Loucy (cell line): ENCODE measurements around the gene CRLF3.
A peak's percentile ranks its signal among the peaks of the same experiment; 100 is the strongest.

ENCODE experiments used
- H2AFZ ChIP-seq: fragments of 200-600 bp; sonication (generic); 2 replicates; pipeline ENCODE4 v1.6.0; 2016; ENCODE audit warnings: antibody characterized with exemption, mild to moderate bottlenecking, low read length, moderate library complexity
- H3F3A ChIP-seq: fragments of 200-600 bp; 2 replicates; pipeline ENCODE4 v1.6.0; 2016; ENCODE audit warnings: antibody characterized with exemption, low read depth, mild to moderate bottlenecking
- H3K27me3 ChIP-seq: fragments of 200-600 bp; sonication (generic); 2 replicates; pipeline ENCODE4 v1.6.1; 2014; ENCODE audit warnings: low read length, mild to moderate bottlenecking; ENCODE audit not compliant: insufficient read depth, poor library complexity, severe bottlenecking
- H3K36me3 ChIP-seq: fragments of 200-600 bp; sonication (generic); 2 replicates; pipeline ENCODE4 v1.6.1; 2016; ENCODE audit warnings: low read length; ENCODE audit not compliant: insufficient read depth
- H3K4me1 ChIP-seq: fragments of 200-600 bp; sonication (generic); 2 replicates; pipeline ENCODE4 v1.5.1; 2014; ENCODE audit warnings: low read length, mild to moderate bottlenecking; ENCODE audit not compliant: insufficient read depth, poor library complexity, severe bottlenecking
- H3K4me2 ChIP-seq: fragments of 200-600 bp; sonication (generic); 2 replicates; pipeline ENCODE4 v1.6.0; 2014; ENCODE audit warnings: antibody characterized with exemption, low read length, low read depth, mild to moderate bottlenecking; ENCODE audit not compliant: poor library complexity, severe bottlenecking
- H3K4me3 ChIP-seq: fragments of 200-600 bp; sonication (generic); 2 replicates; pipeline ENCODE4 v1.5.1; 2014; ENCODE audit warnings: low read length, mild to moderate bottlenecking, mixed read lengths; ENCODE audit not compliant: poor library complexity, severe bottlenecking
- H3K79me2 ChIP-seq: fragments of 200-600 bp; sonication (generic); 2 replicates; pipeline ENCODE4 v1.6.1; 2014; ENCODE audit warnings: low read length; ENCODE audit not compliant: insufficient read depth
- H3K9ac ChIP-seq: fragments of 200-600 bp; sonication (generic); 2 replicates; pipeline ENCODE4 v1.6.0; 2014; ENCODE audit warnings: mild to moderate bottlenecking, low read depth, low read length, moderate library complexity; ENCODE audit not compliant: poor library complexity, severe bottlenecking
- H3K9me2 ChIP-seq: fragments of 200-600 bp; sonication (generic); replicated peaks from 2 replicates; pipeline ENCODE4 v1.6.1; 2016; ENCODE audit warnings: low read depth, low read length, mixed read lengths
- H3K9me3 ChIP-seq: fragments of 200-600 bp; sonication (generic); 2 replicates; pipeline ENCODE4 v1.6.1; 2014; ENCODE audit warnings: mild to moderate bottlenecking, antibody characterized with exemption, low read length, low read depth; ENCODE audit not compliant: insufficient read depth
- H4K20me1 ChIP-seq: fragments of 200-600 bp; sonication (generic); 2 replicates; pipeline ENCODE4 v1.6.0; 2014; ENCODE audit warnings: antibody characterized with exemption, low read length, mild to moderate bottlenecking; ENCODE audit not compliant: insufficient read depth, poor library complexity, severe bottlenecking
- CTCF ChIP-seq: fragments of 200-600 bp; sonication (generic); conservative IDR thresholded peaks from 2 replicates; pipeline ENCODE4 v1.5.1; 2014; ENCODE audit warnings: mild to moderate bottlenecking, antibody characterized with exemption, low read length
- EZH2phosphoT487 ChIP-seq: fragments of 200-600 bp; IDR thresholded peaks from 2 replicates; pipeline ENCODE4 v1.6.1; 2018; ENCODE audit warnings: antibody characterized with exemption, mild to moderate bottlenecking, moderate library complexity, borderline replicate concordance

The CRLF3 gene

GRCh38 chr17:30824356-30825145, at the start of gene CRLF3:
Gene CRLF3 (minus strand): TSS chr17:30824692. CDS start chr17:30824651, 41 bp downstream.
- Histone ChIP-seq H3K27me3 (no peaks in the 10 kb centered on the region), H3K4me1 (peaks cover 46% of the 10 kb centered on the region), H3K4me2 (peak within 1 kb of the TSS; percentile 92), H3K9me3 (no peaks in the 10 kb centered on the region), H4K20me1 (peaks cover 24% of the 10 kb centered on the region), H3K9me2 (no peaks in the 10 kb centered on the region), H3K9ac (peak within 1 kb of the TSS; percentile 93), H3K79me2 (peaks cover 48% of the 10 kb centered on the region), H3K36me3 (no peaks in the 10 kb centered on the region), H3K4me3 (peak within 1 kb of the TSS; percentile 88), H3F3A (peaks cover 8% of the 10 kb centered on the region; the same call in 1 of the 2 replicates), H2AFZ (peak within 1 kb of the TSS; percentile 94)
- TF ChIP-seq EZH2phosphoT487 (no peak), CTCF (peak; percentile 53)

- H3K4me3 ChIP-seq, result no peak overlapping the region
- no peak overlapping the region for H3K4me2 ChIP-seq
- H3K79me2 ChIP-seq, result no peaks in the 10 kb centered on the region
- no peaks in the 10 kb centered on the region for H3K9me3 ChIP-seq
- no peaks in the 10 kb centered on the region for H3K27me3 ChIP-seq
- no peak overlapping the region for H3K9ac ChIP-seq
- H3F3A ChIP-seq, result no peaks in the 10 kb centered on the region
- no peaks in the 10 kb centered on the region for H4K20me1 ChIP-seq
- no peaks in the 10 kb centered on the region for H3K9me2 ChIP-seq
- no peaks in the 10 kb centered on the region for H3K4me1 ChIP-seq
- peaks cover 63% of the 10 kb centered on the region for H3K36me3 ChIP-seq
- TF ChIP-seq CTCF (no peak), EZH2phosphoT487 (no peak)
- H2AFZ ChIP-seq, result no peak overlapping the region
Measured at GRCh38 chr17:30869005-30869404, 44.5 kb upstream of the CRLF3 start.

GRCh38 chr17:30864636-30865035, 40.1 kb upstream of the CRLF3 start:
- Histone ChIP-seq H3F3A (no peaks in the 10 kb centered on the region), H3K27me3 (no peaks in the 10 kb centered on the region), H2AFZ (no peak overlapping the region), H3K9me2 (no peaks in the 10 kb centered on the region), H3K36me3 (peaks cover 55% of the 10 kb centered on the region), H3K4me1 (no peaks in the 10 kb centered on the region), H3K9ac (no peak overlapping the region), H4K20me1 (no peaks in the 10 kb centered on the region), H3K4me3 (no peak overlapping the region), H3K79me2 (no peaks in the 10 kb centered on the region), H3K4me2 (no peak overlapping the region), H3K9me3 (no peaks in the 10 kb centered on the region)
- TF ChIP-seq CTCF (no peak), EZH2phosphoT487 (no peak)
